SKM-1 (cell line): ENCODE measurements around the gene SCAND1.
"Not testable (repeated sequence)": the region's sequence is repeated elsewhere in the genome, so short reads cannot be mapped to it uniquely, and the experiment has no call there.

ENCODE experiments used
- DNase-seq: peaks from one replicate; lab custom pipeline; 2025; ENCODE audit not compliant: unreplicated experiment; lab: John Stamatoyannopoulos, UW

SCAND1 gene

DNA sequence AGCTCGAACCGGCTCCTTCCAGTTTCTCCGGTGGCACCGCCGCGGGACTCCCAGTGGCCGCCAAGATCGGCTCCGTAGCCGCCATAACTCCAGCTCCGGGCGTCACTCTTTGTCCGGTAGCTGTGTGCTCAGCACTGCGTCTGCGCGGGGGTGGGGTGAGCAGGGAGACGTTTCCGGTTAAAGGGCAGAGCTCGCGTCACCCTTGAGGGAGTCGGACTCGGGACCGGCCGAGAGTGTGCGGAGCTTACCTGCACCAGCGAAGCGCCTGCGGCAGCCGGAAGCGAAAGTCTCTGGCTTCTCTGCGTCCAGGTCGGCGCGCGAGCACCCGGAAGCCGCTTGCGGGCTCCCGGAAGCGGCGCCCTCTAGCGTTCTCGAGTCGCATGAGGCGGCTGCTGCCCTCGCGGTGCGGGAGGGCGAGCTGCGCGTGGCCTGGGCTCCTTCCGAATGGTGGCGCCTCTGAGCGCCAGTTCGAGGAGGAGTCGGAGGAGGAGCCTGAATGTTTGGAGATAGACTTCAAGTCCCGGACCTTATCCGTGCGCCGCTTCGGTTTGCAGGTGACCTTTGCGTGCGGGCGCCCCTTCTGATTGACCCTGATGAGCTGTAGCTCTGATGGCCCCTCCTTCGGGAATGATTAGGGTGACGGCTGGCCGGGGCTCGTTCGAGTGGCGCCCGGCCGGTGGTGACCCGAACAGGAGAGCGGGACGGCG lies at the start of gene SCAND1:
SCAND1 (minus strand) TSS at position 303 of the 707 bp plus-strand sequence; CDS start at position 85, 218 bp downstream.
- peak; percentile 95 for DNase-seq

DNA sequence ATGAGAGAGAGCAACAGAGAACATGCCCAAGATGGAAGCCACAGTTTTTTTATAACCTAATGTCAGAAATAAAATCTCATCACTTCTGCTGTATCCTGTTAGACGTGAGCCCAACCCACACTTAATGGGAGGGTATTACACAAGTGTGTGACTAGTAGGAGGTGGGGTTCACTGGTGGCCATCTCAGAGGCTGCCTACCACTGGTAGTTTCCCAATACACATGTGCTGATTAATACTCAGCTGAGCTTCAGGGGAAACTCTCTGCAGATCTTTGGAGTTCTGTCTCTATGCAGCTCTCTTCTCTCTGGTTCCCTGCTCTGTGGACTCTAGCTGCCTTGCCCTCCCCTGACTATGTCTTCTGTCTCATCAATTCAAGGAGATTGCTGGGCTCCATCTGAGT lies 49.7 kb upstream of the SCAND1 start:
- no peak for DNase-seq

- no peak for DNase-seq
These were observed 48.6 kb upstream of the SCAND1 start for GRCh38 chr20:36002855-36003254.

GRCh38 chr20:36001331-36001730 lies 47.0 kb upstream of the SCAND1 start:
- not testable (repeated sequence) for DNase-seq

GRCh38 chr20:35996492-35996891 lies 42.2 kb upstream of the SCAND1 start:
- not testable (repeated sequence) for DNase-seq

DNA sequence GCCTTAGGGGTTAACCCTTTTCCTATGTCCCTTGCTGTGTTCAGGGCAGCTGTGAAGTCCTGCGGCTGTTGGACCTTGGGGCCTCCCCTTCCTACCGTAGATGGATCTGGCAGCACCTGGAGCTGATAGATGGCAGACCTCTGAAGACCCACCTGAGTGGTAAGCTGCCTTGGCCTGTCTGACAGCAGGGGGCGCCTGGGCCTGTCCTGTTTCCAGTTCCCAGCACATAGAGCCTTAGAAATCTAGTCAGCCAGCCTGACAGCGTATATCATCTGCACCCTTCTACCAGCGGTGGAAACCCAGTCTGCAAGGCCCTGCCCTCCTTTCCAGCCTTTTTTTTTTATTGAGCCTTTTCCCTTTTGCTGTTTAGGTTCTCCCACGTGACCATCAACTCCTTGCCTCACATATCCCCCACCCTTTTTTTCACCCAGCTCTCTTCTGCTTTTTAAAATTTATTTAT lies 40.7 kb upstream of the SCAND1 start:
- peak; percentile 44 for DNase-seq

GRCh38 chr20:35992713-35993335 lies 38.5 kb upstream of the SCAND1 start:
- peak; percentile 66 for DNase-seq

DNA sequence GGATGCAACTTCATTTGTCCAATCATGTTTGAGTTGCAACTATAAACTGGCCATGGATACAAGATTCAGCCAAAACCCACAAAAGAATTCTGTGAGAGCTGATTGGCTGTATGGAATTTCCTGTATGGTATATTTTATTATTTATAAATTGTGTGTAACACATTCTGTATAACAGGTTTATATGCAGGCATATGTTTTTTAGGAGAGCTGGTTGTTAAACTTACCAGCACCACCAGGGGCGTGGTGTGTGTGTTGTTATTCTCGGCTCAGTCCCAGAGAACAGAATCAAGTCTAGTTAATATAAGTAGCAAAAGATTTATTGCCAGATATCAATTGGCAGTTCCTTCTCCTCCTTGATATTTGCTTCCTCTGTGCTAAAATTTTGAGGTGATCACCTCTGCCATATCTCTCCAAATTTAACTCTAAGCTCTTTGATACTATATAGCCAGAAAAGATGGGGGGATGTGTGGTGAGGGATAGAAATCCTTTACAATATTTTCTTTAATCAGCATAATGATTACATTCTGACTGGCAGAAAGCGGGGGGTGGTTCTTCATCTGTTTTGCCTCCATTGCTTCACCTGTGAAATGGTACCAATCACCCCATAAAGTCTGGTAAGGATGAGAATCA lies 37.0 kb upstream of the SCAND1 start:
- DNase-seq: peak; percentile 25

DNA sequence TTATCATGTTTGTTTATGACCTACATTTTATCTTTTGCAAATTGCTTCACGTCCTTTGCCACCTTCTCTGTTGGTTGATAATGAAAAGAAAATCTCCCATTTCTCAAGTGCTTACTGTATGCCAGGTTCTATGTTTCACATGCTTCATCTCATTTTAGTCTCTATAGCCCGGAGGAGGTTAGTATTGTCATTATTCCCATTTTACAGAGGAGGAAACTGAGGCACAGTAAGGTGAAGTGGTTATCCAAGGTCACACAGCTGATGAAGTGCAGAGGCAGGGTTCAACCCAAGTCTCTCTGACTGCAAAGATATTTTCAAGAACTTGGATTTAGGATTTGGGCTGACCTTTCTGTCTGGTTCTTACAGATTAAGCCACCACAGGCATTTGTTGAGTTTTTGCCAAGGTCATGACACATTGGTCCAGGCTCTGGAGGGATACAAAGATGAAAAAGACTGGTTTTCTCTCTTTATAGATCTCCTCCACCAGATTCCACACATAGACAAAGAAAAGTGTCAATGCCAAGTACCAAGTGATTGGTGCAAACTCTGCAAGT lies 34.7 kb upstream of the SCAND1 start:
- DNase-seq: no peak

- DNase-seq: no peak
These were observed 31.5 kb upstream of the SCAND1 start for GRCh38 chr20:35985806-35986205.

- no peak for DNase-seq
These were observed 30.1 kb upstream of the SCAND1 start for GRCh38 chr20:35984382-35984781.

DNA sequence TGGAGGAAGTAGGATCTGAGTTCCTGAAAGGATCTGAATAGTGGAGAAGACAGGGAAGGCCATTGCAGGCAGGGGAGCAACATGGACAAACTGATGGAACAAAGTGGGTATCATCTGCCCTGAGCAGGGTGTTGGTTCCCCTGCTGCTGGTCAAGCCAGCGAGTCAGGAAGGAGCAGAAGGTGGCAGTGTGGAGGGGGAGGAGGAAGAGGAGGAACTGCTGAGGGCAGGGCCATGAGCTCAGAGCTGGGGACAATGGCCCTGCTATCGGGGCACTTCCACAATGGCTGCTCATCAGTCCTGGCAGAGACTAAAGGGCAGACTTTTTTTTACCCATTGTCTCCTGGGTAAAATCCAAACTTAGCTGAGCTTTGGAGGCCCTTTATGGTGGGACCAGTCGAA lies 27.7 kb upstream of the SCAND1 start:
- DNase-seq: peak; percentile 12

DNA sequence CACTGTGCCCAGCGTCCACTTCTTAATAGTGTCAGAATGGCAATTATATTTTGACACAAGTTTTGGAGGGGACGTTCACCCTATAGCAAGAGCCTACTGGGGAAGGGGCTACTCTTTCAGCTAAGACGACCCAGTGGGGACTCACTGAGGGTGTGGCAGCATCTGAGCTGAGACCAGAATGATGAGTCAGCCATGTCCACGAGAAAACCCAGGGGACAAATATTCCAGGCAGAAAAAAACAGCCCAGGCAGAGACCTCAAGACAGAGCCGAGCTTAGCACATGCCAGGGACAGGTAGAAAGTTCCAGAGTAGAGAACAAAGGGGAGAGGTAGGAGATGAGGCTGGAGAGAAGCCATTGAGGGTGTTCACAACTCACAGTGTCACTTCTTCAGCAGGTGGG lies 25.2 kb upstream of the SCAND1 start:
- DNase-seq: no peak

- DNase-seq: no peak
These were observed 23.8 kb upstream of the SCAND1 start for GRCh38 chr20:35978041-35978513.

DNA sequence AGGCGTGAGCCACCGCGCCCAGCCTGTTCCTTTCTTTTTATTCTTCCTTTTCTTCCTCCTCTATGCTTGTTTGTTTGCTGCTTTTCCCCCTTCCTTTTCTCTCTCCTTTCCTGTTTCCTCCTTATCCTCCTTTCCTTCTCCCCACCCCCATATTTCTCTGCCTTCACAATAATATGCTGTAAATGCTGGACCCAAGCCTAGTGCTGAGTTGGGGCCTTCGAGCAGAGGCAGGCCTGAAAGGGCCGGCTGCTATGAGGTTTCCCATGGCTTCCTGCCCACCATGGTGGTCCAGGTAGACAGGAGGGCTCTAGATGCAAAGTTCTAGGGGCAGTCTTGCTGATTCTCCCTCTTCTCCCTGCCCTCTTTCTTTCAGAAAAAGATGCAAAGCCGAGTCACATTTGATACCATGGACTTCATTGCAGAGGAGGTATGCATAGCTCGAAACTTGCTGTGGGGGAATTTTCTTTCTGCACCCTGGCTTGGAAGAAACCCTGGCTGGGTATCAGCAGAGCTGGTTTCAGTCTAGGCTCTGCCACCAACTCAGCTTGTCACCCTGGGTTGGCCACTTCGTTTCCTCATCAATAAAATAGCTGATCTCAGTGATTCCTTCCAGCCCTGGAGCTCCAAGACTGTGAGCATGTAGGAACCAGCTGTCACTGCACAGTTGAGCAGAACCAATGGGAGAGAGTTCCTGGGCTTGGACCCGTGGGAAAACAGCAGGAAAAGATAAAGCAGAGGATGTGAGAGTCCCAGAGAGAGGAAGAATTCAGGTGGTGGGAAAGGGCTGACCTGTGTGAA lies 21.5 kb upstream of the SCAND1 start:
- DNase-seq: no peak

DNA sequence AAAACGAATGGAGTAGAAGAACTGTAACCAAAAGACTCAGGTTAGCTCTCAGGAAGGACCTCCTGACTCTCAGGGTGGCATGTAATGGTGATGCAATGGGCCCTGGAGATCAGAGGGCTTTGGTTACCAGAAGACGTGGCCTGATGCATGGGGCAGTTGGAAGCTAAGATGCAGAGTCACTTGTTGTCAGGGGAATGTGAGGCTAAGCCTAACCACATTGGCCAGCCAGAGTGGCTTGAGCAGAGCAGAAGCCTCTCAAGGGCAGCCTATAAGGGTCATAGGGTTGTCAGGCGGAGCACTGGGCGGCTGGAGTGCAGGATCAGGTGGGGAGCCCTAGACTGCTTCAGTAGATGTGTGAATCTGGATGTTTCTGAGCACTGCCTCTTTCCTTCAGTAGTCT lies 20.0 kb upstream of the SCAND1 start:
- no peak for DNase-seq

- no peak for DNase-seq
These were observed 18.2 kb upstream of the SCAND1 start for GRCh38 chr20:35972462-35972861.

DNA sequence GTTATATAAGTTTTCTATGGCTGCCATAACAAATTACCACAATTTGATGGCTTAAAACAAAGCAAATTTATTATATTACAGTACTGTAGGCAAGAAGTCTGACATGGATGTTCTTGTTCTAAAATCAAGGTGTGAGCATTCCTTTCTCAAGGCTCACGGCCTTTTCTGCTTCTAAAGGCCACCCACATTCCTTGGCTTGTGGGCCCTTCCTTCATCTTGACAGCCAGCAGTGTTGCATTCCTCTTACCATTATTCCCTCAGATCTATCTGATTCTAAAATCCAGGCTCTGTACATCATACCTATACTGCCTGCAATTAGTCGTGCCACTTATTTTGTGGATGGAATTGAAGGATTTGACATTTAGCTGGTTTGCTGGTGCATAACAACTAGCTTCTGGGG lies 17.7 kb upstream of the SCAND1 start:
- DNase-seq: no peak

DNA sequence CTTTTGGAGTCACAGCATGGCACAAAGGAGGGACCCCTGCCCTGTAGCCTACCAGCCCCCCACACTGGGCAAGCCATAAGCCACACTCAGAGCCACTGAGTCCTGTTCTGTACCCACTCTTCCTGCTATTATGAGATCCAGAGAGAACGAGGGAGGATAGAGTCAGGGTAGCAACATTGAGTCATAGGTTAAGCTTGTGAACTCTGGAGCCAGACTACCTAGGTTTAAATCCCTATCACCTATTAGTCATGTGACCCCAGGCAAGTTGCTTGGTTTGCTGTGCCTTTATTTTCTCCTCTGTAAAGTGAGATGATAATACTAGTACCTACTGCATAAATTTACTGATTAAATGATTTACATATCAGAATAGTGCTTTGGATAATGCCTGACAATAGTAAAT lies 14.6 kb upstream of the SCAND1 start:
- DNase-seq: no peak

GRCh38 chr20:35967979-35968640 lies 13.8 kb upstream of the SCAND1 start, which contains the start of gene CNBD2:
TSS of gene CNBD2 (plus strand) at chr20:35968590. CDS start at chr20:35968763, 173 bp downstream.
- no peak for DNase-seq
